ENCODE data around the gene PRSS36.

The PRSS36 gene

GRCh38 chr16:31190061-31190460 is 40.2 kb upstream of the PRSS36 start:
- Histone ChIP-seq H3K4me1 (ENCODE audit: control insufficient read depth, insufficient read depth, low read length) (no peaks in the 10 kb centered on the region), H3K4me3 (ENCODE audit: low read length) (no peak overlapping the region), H3K27me3 (ENCODE audit: control insufficient read depth, insufficient read depth, low read length) (no peaks in the 10 kb centered on the region), H3K27ac (ENCODE audit: low read depth, low read length) (no peak overlapping the region), H3K36me3 (ENCODE audit: control insufficient read depth, insufficient read depth, low read length) (peaks cover 72% of the 10 kb centered on the region), H3K9ac (ENCODE audit: low read length) (no peak overlapping the region)

- Histone ChIP-seq H3K4me1 (ENCODE audit: control insufficient read depth, insufficient read depth, low read length) (no peaks in the 10 kb centered on the region), H3K4me3 (ENCODE audit: low read length) (no peak overlapping the region), H3K36me3 (ENCODE audit: control insufficient read depth, insufficient read depth, low read length) (peaks cover 75% of the 10 kb centered on the region), H3K27ac (ENCODE audit: low read depth, low read length) (no peak overlapping the region), H3K27me3 (ENCODE audit: control insufficient read depth, insufficient read depth, low read length) (no peaks in the 10 kb centered on the region), H3K9ac (ENCODE audit: low read length) (no peak overlapping the region)
Observed at GRCh38 chr16:31189412-31189778, 39.5 kb upstream of the PRSS36 start.

- Histone ChIP-seq H3K27ac (ENCODE audit: low read depth, low read length) (no peak overlapping the region), H3K27me3 (ENCODE audit: control insufficient read depth, insufficient read depth, low read length) (no peaks in the 10 kb centered on the region), H3K4me3 (ENCODE audit: low read length) (no peak overlapping the region), H3K36me3 (ENCODE audit: control insufficient read depth, insufficient read depth, low read length) (peaks cover 76% of the 10 kb centered on the region), H3K9ac (ENCODE audit: low read length) (no peak overlapping the region), H3K4me1 (ENCODE audit: control insufficient read depth, insufficient read depth, low read length) (no peaks in the 10 kb centered on the region)
Observed at GRCh38 chr16:31188450-31189411, 38.9 kb upstream of the PRSS36 start.

- Histone ChIP-seq H3K4me3 (ENCODE audit: low read length) (no peak overlapping the region), H3K27me3 (ENCODE audit: control insufficient read depth, insufficient read depth, low read length) (no peaks in the 10 kb centered on the region), H3K27ac (ENCODE audit: low read depth, low read length) (no peak overlapping the region), H3K9ac (ENCODE audit: low read length) (no peak overlapping the region), H3K36me3 (ENCODE audit: control insufficient read depth, insufficient read depth, low read length) (peaks cover 73% of the 10 kb centered on the region), H3K4me1 (ENCODE audit: control insufficient read depth, insufficient read depth, low read length) (peaks cover 7% of the 10 kb centered on the region)
Observed at GRCh38 chr16:31187808-31188189, 37.9 kb upstream of the PRSS36 start.

- Histone ChIP-seq H3K4me1 (ENCODE audit: control insufficient read depth, insufficient read depth, low read length) (peaks cover 8% of the 10 kb centered on the region), H3K4me3 (ENCODE audit: low read length) (no peak overlapping the region), H3K36me3 (ENCODE audit: control insufficient read depth, insufficient read depth, low read length) (peaks cover 72% of the 10 kb centered on the region), H3K27ac (ENCODE audit: low read depth, low read length) (no peak overlapping the region), H3K27me3 (ENCODE audit: control insufficient read depth, insufficient read depth, low read length) (no peaks in the 10 kb centered on the region), H3K9ac (ENCODE audit: low read length) (no peak overlapping the region)
Observed at GRCh38 chr16:31186930-31187807, 37.3 kb upstream of the PRSS36 start.

- peaks cover 62% of the 10 kb centered on the region for H3K36me3 ChIP-seq (ENCODE audit: control insufficient read depth, insufficient read depth, low read length)
- H3K27ac ChIP-seq (ENCODE audit: low read depth, low read length): no peak overlapping the region
- no peaks in the 10 kb centered on the region for H3K27me3 ChIP-seq (ENCODE audit: control insufficient read depth, insufficient read depth, low read length)
- H3K4me1 ChIP-seq (ENCODE audit: control insufficient read depth, insufficient read depth, low read length): peaks cover 14% of the 10 kb centered on the region
- H3K9ac ChIP-seq (ENCODE audit: low read length): no peak overlapping the region
- H3K4me3 ChIP-seq (ENCODE audit: low read length): no peak overlapping the region
Observed at GRCh38 chr16:31186176-31186575, 36.3 kb upstream of the PRSS36 start.

GRCh38 chr16:31185339-31185738 is 35.5 kb upstream of the PRSS36 start:
- H3K9ac ChIP-seq (ENCODE audit: low read length): no peak overlapping the region
- no peaks in the 10 kb centered on the region for H3K27me3 ChIP-seq (ENCODE audit: control insufficient read depth, insufficient read depth, low read length)
- H3K4me3 ChIP-seq (ENCODE audit: low read length): no peak overlapping the region
- H3K36me3 ChIP-seq (ENCODE audit: control insufficient read depth, insufficient read depth, low read length): peaks cover 54% of the 10 kb centered on the region
- H3K4me1 ChIP-seq (ENCODE audit: control insufficient read depth, insufficient read depth, low read length): peaks cover 15% of the 10 kb centered on the region
- no peak overlapping the region for H3K27ac ChIP-seq (ENCODE audit: low read depth, low read length)

- Histone ChIP-seq H3K4me1 (ENCODE audit: control insufficient read depth, insufficient read depth, low read length) (peaks cover 15% of the 10 kb centered on the region), H3K4me3 (ENCODE audit: low read length) (no peak overlapping the region), H3K27me3 (ENCODE audit: control insufficient read depth, insufficient read depth, low read length) (no peaks in the 10 kb centered on the region), H3K9ac (ENCODE audit: low read length) (no peak overlapping the region), H3K36me3 (ENCODE audit: control insufficient read depth, insufficient read depth, low read length) (peaks cover 49% of the 10 kb centered on the region), H3K27ac (ENCODE audit: low read depth, low read length) (no peak overlapping the region)
Observed at GRCh38 chr16:31184888-31185287, 35.0 kb upstream of the PRSS36 start.

- no peak overlapping the region for H3K9ac ChIP-seq (ENCODE audit: low read length)
- peaks cover 18% of the 10 kb centered on the region for H3K4me1 ChIP-seq (ENCODE audit: control insufficient read depth, insufficient read depth, low read length)
- H3K4me3 ChIP-seq (ENCODE audit: low read length): peak overlapping the region; percentile 12
- H3K27ac ChIP-seq (ENCODE audit: low read depth, low read length): no peak overlapping the region
- peaks cover 37% of the 10 kb centered on the region for H3K36me3 ChIP-seq (ENCODE audit: control insufficient read depth, insufficient read depth, low read length)
- no peaks in the 10 kb centered on the region for H3K27me3 ChIP-seq (ENCODE audit: control insufficient read depth, insufficient read depth, low read length)
Observed at GRCh38 chr16:31183432-31184428, 33.9 kb upstream of the PRSS36 start.

GRCh38 chr16:31182391-31182790 is 32.5 kb upstream of the PRSS36 start:
- H3K4me3 ChIP-seq (ENCODE audit: low read length): peak overlapping the region; percentile 93
- peaks cover 18% of the 10 kb centered on the region for H3K4me1 ChIP-seq (ENCODE audit: control insufficient read depth, insufficient read depth, low read length)
- peaks cover 31% of the 10 kb centered on the region for H3K36me3 ChIP-seq (ENCODE audit: control insufficient read depth, insufficient read depth, low read length)
- no peaks in the 10 kb centered on the region for H3K27me3 ChIP-seq (ENCODE audit: control insufficient read depth, insufficient read depth, low read length)
- H3K27ac ChIP-seq (ENCODE audit: low read depth, low read length): no peak overlapping the region
- no peak overlapping the region for H3K9ac ChIP-seq (ENCODE audit: low read length)

- Histone ChIP-seq H3K27me3 (ENCODE audit: control insufficient read depth, insufficient read depth, low read length) (no peaks in the 10 kb centered on the region), H3K27ac (ENCODE audit: low read depth, low read length) (no peak overlapping the region), H3K4me3 (ENCODE audit: low read length) (peak overlapping the region; percentile 93), H3K9ac (ENCODE audit: low read length) (peak overlapping the region; percentile 13), H3K36me3 (ENCODE audit: control insufficient read depth, insufficient read depth, low read length) (peaks cover 25% of the 10 kb centered on the region), H3K4me1 (ENCODE audit: control insufficient read depth, insufficient read depth, low read length) (peaks cover 18% of the 10 kb centered on the region)
Observed at GRCh38 chr16:31181102-31181830, 31.4 kb upstream of the PRSS36 start.
